ENCODE measurements around the gene SPATA17. TPM values are rescaled to one million over a fixed set of nuclear protein-coding genes. Genes with fewer than 3 reads are reported as not detected.

The SPATA17 gene, protein sequence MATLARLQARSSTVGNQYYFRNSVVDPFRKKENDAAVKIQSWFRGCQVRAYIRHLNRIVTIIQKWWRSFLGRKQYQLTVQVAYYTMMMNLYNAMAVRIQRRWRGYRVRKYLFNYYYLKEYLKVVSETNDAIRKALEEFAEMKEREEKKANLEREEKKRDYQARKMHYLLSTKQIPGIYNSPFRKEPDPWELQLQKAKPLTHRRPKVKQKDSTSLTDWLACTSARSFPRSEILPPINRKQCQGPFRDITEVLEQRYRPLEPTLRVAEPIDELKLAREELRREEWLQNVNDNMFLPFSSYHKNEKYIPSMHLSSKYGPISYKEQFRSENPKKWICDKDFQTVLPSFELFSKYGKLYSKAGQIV
- 0.81 and 1.2 TPM in 2 replicates for polyA plus RNA-seq (2012; rRNA removed)
- polyA plus RNA-seq (2012; cell fraction: cytosol; rRNA removed) = 1.6 and 2.1 TPM in 2 replicates
- polyA plus RNA-seq (2012; cell fraction: nucleus; rRNA removed) = 0.34 and 1.3 TPM in 2 replicates

DNA sequence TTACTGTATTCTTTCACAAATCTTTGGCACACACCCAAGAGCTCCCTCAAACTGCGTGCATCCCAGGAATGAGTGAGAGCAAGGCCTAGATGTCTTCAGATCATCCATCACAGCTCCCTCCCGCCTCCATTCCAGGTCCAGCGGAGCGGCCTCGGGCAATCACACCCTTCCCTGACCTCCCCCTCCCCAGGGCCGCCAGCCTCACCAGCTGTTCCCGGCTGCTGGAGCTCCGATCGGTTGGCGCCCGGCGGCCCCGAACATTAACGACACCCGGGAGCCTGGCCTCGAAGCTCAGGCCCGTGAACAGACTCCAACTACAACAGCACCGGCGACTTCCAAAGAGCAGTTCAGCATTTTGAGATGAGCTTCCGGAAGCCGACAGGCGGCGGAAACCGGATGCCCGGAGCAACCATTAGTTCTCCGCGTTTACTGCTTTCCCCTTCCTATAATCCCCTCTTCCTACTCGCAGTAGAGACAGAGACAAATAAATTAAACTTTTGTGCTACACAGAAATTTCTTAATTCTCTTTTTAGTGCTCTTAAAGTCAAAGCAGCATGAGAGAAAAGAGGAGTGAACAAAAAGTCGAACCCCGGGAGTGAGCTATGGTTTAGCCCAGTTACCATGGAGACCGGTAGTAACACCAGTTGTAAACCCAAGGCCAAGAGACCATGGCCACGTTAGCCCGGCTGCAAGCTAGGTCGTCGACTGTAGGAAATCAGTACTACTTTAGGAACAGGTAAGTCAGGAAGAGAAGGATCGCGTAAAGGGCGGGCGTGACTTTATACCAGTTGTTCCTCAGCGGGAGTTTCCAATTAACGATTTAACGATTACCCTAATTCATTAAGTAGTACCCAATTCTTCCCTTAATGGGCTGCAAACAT is at the start of gene SPATA17, which contains the start of gene GPATCH2:
Gene SPATA17, plus strand, starts transcription at position 634 of the 881 bp plus-strand sequence. Its CDS starts 35 bp downstream, at position 669.
Gene GPATCH2, minus strand, starts transcription at position 380 of the 881 bp plus-strand sequence. Its CDS starts 119 bp downstream, at position 261.
- Histone ChIP-seq H3K79me2 (ENCODE audit: insufficient read depth) (peaks cover 49% of the 10 kb centered on the region), H2AFZ (ENCODE audit: low read depth) (peak within 1 kb of the TSS; percentile 76), H3K9me2 (no peaks in the 10 kb centered on the region), H3K4me2 (peak within 1 kb of the TSS; percentile 88), H3K4me1 (ENCODE audit: control insufficient read depth in 1 of 2, insufficient read depth in 2 of 2, low read depth in 1 of 2, low read length in 1 of 2) (peaks cover 3 to 20% of the 10 kb centered on the region in 2 experiments; a peak in 3 of 4 replicates), H3K27me3 (ENCODE audit: insufficient read depth) (no peaks in the 10 kb centered on the region), H3K9me3 (no peaks in the 10 kb centered on the region), H3K27ac (ENCODE audit: low read depth in 2 of 2, low read length in 1 of 2) (peak within 1 kb of the TSS; percentile 89 to 99), H3K4me3 (ENCODE audit: low read depth in 2 of 2, low read length in 1 of 2) (peak within 1 kb of the TSS; percentile 79 to 99), H4K20me1 (ENCODE audit: insufficient read depth) (0 out of 2 replicates have a peak, but pooled peaks cover 5% of the 10 kb centered on the region), H3F3A (replicated peaks; ENCODE audit: insufficient read depth) (no peaks in the 10 kb centered on the region), H3K9ac (peak within 1 kb of the TSS; percentile 84), H3K36me3 (replicated peaks in 1 of 2; ENCODE audit: control insufficient read depth in 1 of 2, insufficient read depth in 2 of 2, low read length in 1 of 2) (peaks cover 3 to 6% of the 10 kb centered on the region in 2 experiments)
- POLR2A ChIA-PET = interaction anchor here (0.6 to 1.6 kb wide), 5 partner anchors 9 to 209 kb away, joined by 3 to 11 read pairs (median 4); no protein-coding TSS in a partner anchor
- under 1% methylated on average over 37 of the region's 42 CpGs for WGBS (ENCODE audit: low lambda C conversion rate)
- peak; percentile 85 for DNase-seq
- CTCF ChIA-PET = interaction anchor here (1.1 to 1.5 kb wide), 4 partner anchors 12 to 541 kb away, joined by 3 to 5 read pairs (median 3); no protein-coding TSS in a partner anchor
- no peak for TF ChIP-seq TEAD4 (IDR thresholded peaks at IDR 0.05; ENCODE audit: borderline replicate concordance, insufficient read depth)
- TF ChIP-seq FOXM1 (IDR thresholded peaks at IDR 0.05; ENCODE audit: low read depth) = no peak
- no peak for TF ChIP-seq SMC3 (IDR thresholded peaks at IDR 0.05; ENCODE audit: low read depth, low read length)
- no peak for TF ChIP-seq NFIC (IDR thresholded peaks at IDR 0.05; ENCODE audit: borderline replicate concordance)
- no peak for TF ChIP-seq TCF12 (IDR thresholded peaks at IDR 0.05)
- TF ChIP-seq FOXJ3 (CRISPR knock-in tag; IDR thresholded peaks at IDR 0.05) = no peak
- TF ChIP-seq TAF1 (IDR thresholded peaks at IDR 0.05; ENCODE audit: borderline replicate concordance, low read depth, low read length) = peak; percentile 85
- TF ChIP-seq, protein P1, sequence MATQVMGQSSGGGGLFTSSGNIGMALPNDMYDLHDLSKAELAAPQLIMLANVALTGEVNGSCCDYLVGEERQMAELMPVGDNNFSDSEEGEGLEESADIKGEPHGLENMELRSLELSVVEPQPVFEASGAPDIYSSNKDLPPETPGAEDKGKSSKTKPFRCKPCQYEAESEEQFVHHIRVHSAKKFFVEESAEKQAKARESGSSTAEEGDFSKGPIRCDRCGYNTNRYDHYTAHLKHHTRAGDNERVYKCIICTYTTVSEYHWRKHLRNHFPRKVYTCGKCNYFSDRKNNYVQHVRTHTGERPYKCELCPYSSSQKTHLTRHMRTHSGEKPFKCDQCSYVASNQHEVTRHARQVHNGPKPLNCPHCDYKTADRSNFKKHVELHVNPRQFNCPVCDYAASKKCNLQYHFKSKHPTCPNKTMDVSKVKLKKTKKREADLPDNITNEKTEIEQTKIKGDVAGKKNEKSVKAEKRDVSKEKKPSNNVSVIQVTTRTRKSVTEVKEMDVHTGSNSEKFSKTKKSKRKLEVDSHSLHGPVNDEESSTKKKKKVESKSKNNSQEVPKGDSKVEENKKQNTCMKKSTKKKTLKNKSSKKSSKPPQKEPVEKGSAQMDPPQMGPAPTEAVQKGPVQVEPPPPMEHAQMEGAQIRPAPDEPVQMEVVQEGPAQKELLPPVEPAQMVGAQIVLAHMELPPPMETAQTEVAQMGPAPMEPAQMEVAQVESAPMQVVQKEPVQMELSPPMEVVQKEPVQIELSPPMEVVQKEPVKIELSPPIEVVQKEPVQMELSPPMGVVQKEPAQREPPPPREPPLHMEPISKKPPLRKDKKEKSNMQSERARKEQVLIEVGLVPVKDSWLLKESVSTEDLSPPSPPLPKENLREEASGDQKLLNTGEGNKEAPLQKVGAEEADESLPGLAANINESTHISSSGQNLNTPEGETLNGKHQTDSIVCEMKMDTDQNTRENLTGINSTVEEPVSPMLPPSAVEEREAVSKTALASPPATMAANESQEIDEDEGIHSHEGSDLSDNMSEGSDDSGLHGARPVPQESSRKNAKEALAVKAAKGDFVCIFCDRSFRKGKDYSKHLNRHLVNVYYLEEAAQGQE (IDR thresholded peaks at IDR 0.05; ENCODE audit: low read depth, low read length) = peak; percentile 27; the same call in 1 of the 2 replicates
- no peak for TF ChIP-seq MEF2A (IDR thresholded peaks at IDR 0.05; ENCODE audit: borderline replicate concordance, low read depth)
- TF ChIP-seq YY1 (IDR thresholded peaks at IDR 0.05; ENCODE audit: low read depth) = peak; percentile 51; the same call in 1 of the 2 replicates
- peak; percentile 88 for TF ChIP-seq POLR2AphosphoS5 (IDR thresholded peaks at IDR 0.05; ENCODE audit: low read depth, low read length)
- TF ChIP-seq, protein P2, sequence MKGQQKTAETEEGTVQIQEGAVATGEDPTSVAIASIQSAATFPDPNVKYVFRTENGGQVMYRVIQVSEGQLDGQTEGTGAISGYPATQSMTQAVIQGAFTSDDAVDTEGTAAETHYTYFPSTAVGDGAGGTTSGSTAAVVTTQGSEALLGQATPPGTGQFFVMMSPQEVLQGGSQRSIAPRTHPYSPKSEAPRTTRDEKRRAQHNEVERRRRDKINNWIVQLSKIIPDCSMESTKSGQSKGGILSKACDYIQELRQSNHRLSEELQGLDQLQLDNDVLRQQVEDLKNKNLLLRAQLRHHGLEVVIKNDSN (IDR thresholded peaks at IDR 0.05; ENCODE audit: borderline replicate concordance, low read depth) = no peak
- TF ChIP-seq FOSL2 (IDR thresholded peaks at IDR 0.05; ENCODE audit: borderline replicate concordance, low read depth) = no peak
- peak; percentile 88 for TF ChIP-seq GABPA (IDR thresholded peaks at IDR 0.05; ENCODE audit: low read depth)
- no peak for TF ChIP-seq RAD21 (IDR thresholded peaks at IDR 0.05; ENCODE audit: low read length)
- TF ChIP-seq EP300 (IDR thresholded peaks at IDR 0.05; ENCODE audit: borderline replicate concordance in 1 of 2, low read depth in 1 of 2, low read length in 1 of 2) = 0 out of 4 replicates have a peak, but pooled peaks of 1 of the 2 experiments have one; percentile 11
- TF ChIP-seq SIN3A (IDR thresholded peaks at IDR 0.05; ENCODE audit: borderline replicate concordance, low read depth, low read length) = peak; percentile 88
- no peak; the same call in 1 of the 2 replicates for TF ChIP-seq JUND (IDR thresholded peaks at IDR 0.05)
- no peak for TF ChIP-seq RFX5 (IDR thresholded peaks at IDR 0.05; ENCODE audit: low read length)
- no peak for TF ChIP-seq GATA2 (CRISPR knock-in tag; IDR thresholded peaks at IDR 0.05)
- TF ChIP-seq EZH2phosphoT487 (IDR thresholded peaks at IDR 0.05; ENCODE audit: borderline replicate concordance, low read depth) = no peak
- TF ChIP-seq, protein P3, sequence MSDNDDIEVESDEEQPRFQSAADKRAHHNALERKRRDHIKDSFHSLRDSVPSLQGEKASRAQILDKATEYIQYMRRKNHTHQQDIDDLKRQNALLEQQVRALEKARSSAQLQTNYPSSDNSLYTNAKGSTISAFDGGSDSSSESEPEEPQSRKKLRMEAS (IDR thresholded peaks at IDR 0.05; ENCODE audit: low read depth) = peak; percentile 79
- TF ChIP-seq, protein P4, sequence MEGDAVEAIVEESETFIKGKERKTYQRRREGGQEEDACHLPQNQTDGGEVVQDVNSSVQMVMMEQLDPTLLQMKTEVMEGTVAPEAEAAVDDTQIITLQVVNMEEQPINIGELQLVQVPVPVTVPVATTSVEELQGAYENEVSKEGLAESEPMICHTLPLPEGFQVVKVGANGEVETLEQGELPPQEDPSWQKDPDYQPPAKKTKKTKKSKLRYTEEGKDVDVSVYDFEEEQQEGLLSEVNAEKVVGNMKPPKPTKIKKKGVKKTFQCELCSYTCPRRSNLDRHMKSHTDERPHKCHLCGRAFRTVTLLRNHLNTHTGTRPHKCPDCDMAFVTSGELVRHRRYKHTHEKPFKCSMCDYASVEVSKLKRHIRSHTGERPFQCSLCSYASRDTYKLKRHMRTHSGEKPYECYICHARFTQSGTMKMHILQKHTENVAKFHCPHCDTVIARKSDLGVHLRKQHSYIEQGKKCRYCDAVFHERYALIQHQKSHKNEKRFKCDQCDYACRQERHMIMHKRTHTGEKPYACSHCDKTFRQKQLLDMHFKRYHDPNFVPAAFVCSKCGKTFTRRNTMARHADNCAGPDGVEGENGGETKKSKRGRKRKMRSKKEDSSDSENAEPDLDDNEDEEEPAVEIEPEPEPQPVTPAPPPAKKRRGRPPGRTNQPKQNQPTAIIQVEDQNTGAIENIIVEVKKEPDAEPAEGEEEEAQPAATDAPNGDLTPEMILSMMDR (IDR thresholded peaks at IDR 0.05) = peak; percentile 30
- no peak for TF ChIP-seq RCOR1 (IDR thresholded peaks at IDR 0.05; ENCODE audit: low read length)
